ENCODE measurements around the gene EIF4A3.

The EIF4A3 gene

GRCh38 chr17:80089762-80090161 is 57.2 kb downstream of the EIF4A3 start:
- H3K9me3 ChIP-seq: no peaks in the 10 kb centered on the region
- H3K27me3 ChIP-seq (ENCODE audit: low read depth): peaks cover 9% of the 10 kb centered on the region
- no peaks in the 10 kb centered on the region for H3K4me1 ChIP-seq
- in situ Hi-C loops (cut with MboI; ENCODE audit: low sequenced_read_pairs): no loop called here
- no peaks in the 10 kb centered on the region for H3K36me3 ChIP-seq (replicated peaks)
- H3K4me3 ChIP-seq: no peak overlapping the region
- no peak for DNase-seq (ENCODE audit: low spot score in 2 of 2)

- H3K36me3 ChIP-seq (replicated peaks): no peaks in the 10 kb centered on the region
- in situ Hi-C loops (cut with MboI; ENCODE audit: low sequenced_read_pairs): no loop called here
- peaks cover 9% of the 10 kb centered on the region for H3K27me3 ChIP-seq (ENCODE audit: low read depth)
- H3K4me3 ChIP-seq: no peak overlapping the region
- no peaks in the 10 kb centered on the region; the same call in 1 of the 2 replicates for H3K4me1 ChIP-seq
- DNase-seq (ENCODE audit: low spot score in 2 of 2): no peak
- H3K9me3 ChIP-seq: no peaks in the 10 kb centered on the region
Measured at GRCh38 chr17:80087346-80088265, 59.3 kb downstream of the EIF4A3 start.

GRCh38 chr17:80086616-80087015 is 60.3 kb downstream of the EIF4A3 start:
- Histone ChIP-seq H3K4me1 (peaks cover 3% of the 10 kb centered on the region), H3K9me3 (no peaks in the 10 kb centered on the region), H3K27me3 (ENCODE audit: low read depth) (peaks cover 9% of the 10 kb centered on the region), H3K36me3 (replicated peaks) (no peaks in the 10 kb centered on the region), H3K4me3 (no peak overlapping the region)
- in situ Hi-C loops (cut with MboI; ENCODE audit: low sequenced_read_pairs): no loop called here
- DNase-seq (ENCODE audit: low spot score in 2 of 2): no peak

GRCh38 chr17:80086081-80086480 is 60.8 kb downstream of the EIF4A3 start:
- Histone ChIP-seq H3K27me3 (ENCODE audit: low read depth) (peaks cover 9% of the 10 kb centered on the region), H3K4me3 (no peak overlapping the region), H3K36me3 (replicated peaks) (no peaks in the 10 kb centered on the region), H3K9me3 (no peaks in the 10 kb centered on the region), H3K4me1 (peaks cover 3% of the 10 kb centered on the region)
- DNase-seq (ENCODE audit: low spot score in 2 of 2): no peak
- in situ Hi-C loops (cut with MboI; ENCODE audit: low sequenced_read_pairs): no loop called here

GRCh38 chr17:80084773-80085172 is 62.2 kb downstream of the EIF4A3 start:
- Histone ChIP-seq H3K4me3 (no peak overlapping the region), H3K36me3 (replicated peaks) (no peaks in the 10 kb centered on the region), H3K27me3 (ENCODE audit: low read depth) (peaks cover 9% of the 10 kb centered on the region), H3K4me1 (peaks cover 6% of the 10 kb centered on the region), H3K9me3 (no peaks in the 10 kb centered on the region)
- in situ Hi-C loops (cut with MboI; ENCODE audit: low sequenced_read_pairs): no loop called here
- no peak for DNase-seq (ENCODE audit: low spot score in 2 of 2)
